SK-N-DZ (cell line): Measurements from ENCODE around the gene MRRF.
"Not testable (repeated sequence)": the region's sequence is repeated elsewhere in the genome, so short reads cannot be mapped to it uniquely, and the experiment has no call there.

Source experiments
- DNase-seq: peaks from one replicate; pipeline ENCODE4 v3.0.0-alpha.2; 2015; ENCODE audit warnings: low spot score

MRRF gene

GRCh38 chr9:122276096-122276495, 11.4 kb downstream of the MRRF start:
- no peak for DNase-seq

- DNase-seq: no peak
Measured at GRCh38 chr9:122277285-122277897, 12.7 kb downstream of the MRRF start.

- no peak for DNase-seq
Measured at GRCh38 chr9:122281368-122281767, 16.7 kb downstream of the MRRF start.

- no peak for DNase-seq
Measured at GRCh38 chr9:122286764-122287163, 22.1 kb downstream of the MRRF start.

- DNase-seq: no peak
Measured at GRCh38 chr9:122287214-122287720, 22.6 kb downstream of the MRRF start.

GRCh38 chr9:122291458-122291857, 26.8 kb downstream of the MRRF start:
- DNase-seq: no peak

GRCh38 chr9:122294531-122294930, 29.8 kb downstream of the MRRF start:
- no peak for DNase-seq

- DNase-seq: no peak
Measured at GRCh38 chr9:122297512-122297911, 32.8 kb downstream of the MRRF start.

GRCh38 chr9:122302237-122303093, 37.8 kb downstream of the MRRF start:
- DNase-seq: no peak

- no peak for DNase-seq
Measured at GRCh38 chr9:122307061-122307460, 42.4 kb downstream of the MRRF start.

- no peak for DNase-seq
Measured at GRCh38 chr9:122307925-122308324, 43.2 kb downstream of the MRRF start.

GRCh38 chr9:122309861-122310260, 45.2 kb downstream of the MRRF start:
- DNase-seq: no peak

GRCh38 chr9:122314165-122314564, 49.5 kb downstream of the MRRF start:
- DNase-seq: no peak

- DNase-seq: no peak
Measured at GRCh38 chr9:122315534-122315933, 50.9 kb downstream of the MRRF start.

GRCh38 chr9:122318284-122318683, 53.6 kb downstream of the MRRF start:
- DNase-seq: no peak

GRCh38 chr9:122320413-122320881, 55.8 kb downstream of the MRRF start:
- no peak for DNase-seq

- no peak for DNase-seq
Measured at GRCh38 chr9:122322553-122322952, 57.9 kb downstream of the MRRF start.

GRCh38 chr9:122324665-122325064, 60.0 kb downstream of the MRRF start:
- DNase-seq: not testable (repeated sequence)

GRCh38 chr9:122325124-122325523, 60.4 kb downstream of the MRRF start:
- no peak for DNase-seq

GRCh38 chr9:122327175-122327574, 62.5 kb downstream of the MRRF start:
- no peak for DNase-seq

GRCh38 chr9:122329597-122329996, 64.9 kb downstream of the MRRF start:
- no peak for DNase-seq

GRCh38 chr9:122330466-122330865, 65.8 kb downstream of the MRRF start:
- not testable (repeated sequence) for DNase-seq

GRCh38 chr9:122331523-122331927, 66.8 kb downstream of the MRRF start:
- no peak for DNase-seq
